SK-N-SH treated with all-trans-retinoic acid at 6 μM for 48 hours (cell line): ENCODE data around the gene KLF6.

Experiments used
- ATAC-seq: fragments of 200-7000 bp; cut with Tn5 transposase; 3 replicates; pipeline ENCODE4 v1.9.1; 2020; ENCODE audit warnings: mild to moderate bottlenecking, moderate library complexity
- ARNTL ChIP-seq: fragments of 450-650 bp; formaldehyde crosslinking; IDR thresholded peaks from 2 replicates; pipeline ENCODE4 v1.5.0; 2020; ENCODE audit warnings: low read depth, mild to moderate bottlenecking, moderate library complexity, borderline replicate concordance
- BACH2 ChIP-seq: fragments of 250-450 bp; sonication (Bioruptor Pico); IDR thresholded peaks from 2 replicates; pipeline ENCODE4 v1.9.0; 2021; ENCODE audit warnings: mild to moderate bottlenecking, borderline replicate concordance
- CREB5 ChIP-seq: fragments of 250-450 bp; sonication (Bioruptor Pico); IDR thresholded peaks from 2 replicates; pipeline ENCODE4 v1.5.1; 2020; ENCODE audit warnings: low read depth, mild to moderate bottlenecking, moderate library complexity
- CSDC2 ChIP-seq: fragments of 250-450 bp; sonication (Bioruptor Pico); IDR thresholded peaks from 2 replicates; pipeline ENCODE4 v1.5.0; 2020; ENCODE audit warnings: mild to moderate bottlenecking, moderate library complexity
- CSRNP3 ChIP-seq: fragments of 250-450 bp; sonication (Bioruptor Pico); IDR thresholded peaks from 2 replicates; pipeline ENCODE4 v1.5.1; 2021; ENCODE audit warnings: mild to moderate bottlenecking, moderate library complexity
- ESRRG ChIP-seq: fragments of 250-450 bp; sonication (Bioruptor Pico); IDR thresholded peaks from 2 replicates; pipeline ENCODE4 v1.6.1; 2021; ENCODE audit warnings: mild to moderate bottlenecking
- GLIS3 ChIP-seq: fragments of 250-450 bp; sonication (Bioruptor Pico); IDR thresholded peaks from 2 replicates; pipeline ENCODE4 v1.5.0; 2020; ENCODE audit warnings: mild to moderate bottlenecking, moderate library complexity
- ISL1 ChIP-seq: fragments of 250-450 bp; sonication (Bioruptor Pico); IDR thresholded peaks from 2 replicates; pipeline ENCODE4 v2.1.2; 2022; ENCODE audit warnings: mild to moderate bottlenecking, moderate library complexity
- OSR1 ChIP-seq: fragments of 250-450 bp; sonication (Bioruptor Pico); IDR thresholded peaks from 2 replicates; pipeline ENCODE4 v1.8.0; 2022; ENCODE audit warnings: moderate library complexity, mild to moderate bottlenecking, inconsistent platforms
- PATZ1 ChIP-seq: fragments of 250-450 bp; sonication (Bioruptor Pico); IDR thresholded peaks from 2 replicates; pipeline ENCODE4 v1.8.0; 2020; ENCODE audit warnings: mild to moderate bottlenecking, moderate library complexity, borderline replicate concordance
- POU6F1 ChIP-seq: fragments of 250-450 bp; sonication (Bioruptor Pico); IDR thresholded peaks from 2 replicates; pipeline ENCODE4 v1.8.0; 2021; ENCODE audit warnings: low read depth, mild to moderate bottlenecking, moderate library complexity, borderline replicate concordance
- PPARA ChIP-seq: fragments of 250-450 bp; sonication (Bioruptor Pico); IDR thresholded peaks from 2 replicates; pipeline ENCODE4 v1.5.0; 2020; ENCODE audit warnings: mild to moderate bottlenecking, borderline replicate concordance
- RARB ChIP-seq: fragments of 250-450 bp; sonication (Bioruptor Pico); IDR thresholded peaks from 2 replicates; pipeline ENCODE4 v1.8.0; 2021; ENCODE audit warnings: mild to moderate bottlenecking, moderate library complexity
- SNAI2 ChIP-seq: fragments of 250-450 bp; sonication (Bioruptor Pico); IDR thresholded peaks from 2 replicates; pipeline ENCODE4 v1.5.0; 2020; ENCODE audit warnings: mild to moderate bottlenecking, moderate library complexity
- TCF4 ChIP-seq: fragments of 250-450 bp; sonication (Bioruptor Pico); IDR thresholded peaks from 2 replicates; pipeline ENCODE4 v1.8.0; 2021; ENCODE audit warnings: mild to moderate bottlenecking, moderate library complexity, borderline replicate concordance
- TOX ChIP-seq: fragments of 250-450 bp; sonication (Bioruptor Pico); IDR thresholded peaks from 2 replicates; pipeline ENCODE4 v1.8.0; 2021; ENCODE audit warnings: mild to moderate bottlenecking, moderate library complexity, borderline replicate concordance
- TSHZ2 ChIP-seq: fragments of 250-450 bp; sonication (Bioruptor Pico); IDR thresholded peaks from 2 replicates; pipeline ENCODE4 v1.5.0; 2020; ENCODE audit warnings: mild to moderate bottlenecking, moderate library complexity
- ZFP3 ChIP-seq: fragments of 250-450 bp; sonication (Bioruptor Pico); IDR thresholded peaks from 2 replicates; pipeline ENCODE4 v1.5.0; 2020; ENCODE audit warnings: mild to moderate bottlenecking, moderate library complexity
- ZNF565 ChIP-seq: fragments of 450-650 bp; formaldehyde crosslinking; conservative IDR thresholded peaks from 2 replicates; pipeline ENCODE4 v1.5.0; 2020; ENCODE audit warnings: low read depth, mild to moderate bottlenecking, moderate library complexity
- ZNF8 ChIP-seq: fragments of 450-650 bp; formaldehyde crosslinking; IDR thresholded peaks from 2 replicates; pipeline ENCODE4 v1.5.0; 2020; ENCODE audit warnings: mild to moderate bottlenecking, moderate library complexity

Gene KLF6

GRCh38 chr10:3729397-3729976 lies 55.5 kb downstream of the KLF6 start:
- peak; percentile 53; the same call in 2 of the 3 replicates for ATAC-seq

GRCh38 chr10:3728563-3728962 lies 56.4 kb downstream of the KLF6 start:
- no peak for ATAC-seq

More at GRCh38 chr10:3729397-3729976, 55.5 kb downstream of the KLF6 start:
- TF ChIP-seq ZNF565 (CRISPR knock-in tag) (no peak), PPARA (no peak), SNAI2 (no peak), GLIS3 (CRISPR knock-in tag) (no peak), CREB5 (CRISPR knock-in tag) (no peak), TOX (no peak), CSDC2 (CRISPR knock-in tag) (no peak), OSR1 (CRISPR knock-in tag) (no peak), CSRNP3 (CRISPR knock-in tag) (no peak), ARNTL (CRISPR knock-in tag) (no peak), ESRRG (no peak), TSHZ2 (no peak), POU6F1 (CRISPR knock-in tag) (no peak), ISL1 (no peak), ZNF8 (CRISPR knock-in tag) (no peak), TCF4 (no peak), ZFP3 (CRISPR knock-in tag) (no peak), RARB (no peak)

More at GRCh38 chr10:3728563-3728962, 56.4 kb downstream of the KLF6 start:
- no peak for TF ChIP-seq RARB
- TF ChIP-seq TOX, result no peak
- no peak for TF ChIP-seq ISL1
- TF ChIP-seq PATZ1 (CRISPR knock-in tag), result no peak
- TF ChIP-seq BACH2 (CRISPR knock-in tag), result no peak
- TF ChIP-seq ZNF8 (CRISPR knock-in tag), result no peak
- TF ChIP-seq TSHZ2, result no peak
- no peak for TF ChIP-seq ESRRG
- TF ChIP-seq SNAI2, result no peak
- TF ChIP-seq GLIS3 (CRISPR knock-in tag), result no peak
- no peak for TF ChIP-seq CSDC2 (CRISPR knock-in tag)
- TF ChIP-seq TCF4, result no peak
- no peak for TF ChIP-seq OSR1 (CRISPR knock-in tag)
- TF ChIP-seq, all 23 proteins: peak for 0
